Cardiac fibroblast (primary cell): ENCODE results near the gene SLC25A3.
"Not testable (repeated sequence)": the region's sequence is repeated elsewhere in the genome, so short reads cannot be mapped to it uniquely, and the experiment has no call there.

ENCODE experiments used
- DNase-seq, 2 donors: peaks; one replicate each; pipeline versions ENCODE4 v3.0.0 to v3.0.0-alpha.2; 2010; ENCODE audit warnings: low read depth in 2 of 2
- H3K4me3 ChIP-seq, 2 donors: replicated peaks in 1 of 2; 1 replicate in 1 of 2; 2 replicates in 1 of 2; pipeline ENCODE4 v1.5.1; 2011; ENCODE audit warnings: low read depth in 2 of 2, low read length in 2 of 2, mild to moderate bottlenecking in 2 of 2, moderate library complexity in 1 of 2
- TF ChIP-seq, protein P1 (sequence below): IDR thresholded peaks from one replicate; pipeline ENCODE4 v1.5.1; 2011; ENCODE audit warnings: low read depth, mild to moderate bottlenecking, low read length, inconsistent platforms

Gene SLC25A3

DNA sequence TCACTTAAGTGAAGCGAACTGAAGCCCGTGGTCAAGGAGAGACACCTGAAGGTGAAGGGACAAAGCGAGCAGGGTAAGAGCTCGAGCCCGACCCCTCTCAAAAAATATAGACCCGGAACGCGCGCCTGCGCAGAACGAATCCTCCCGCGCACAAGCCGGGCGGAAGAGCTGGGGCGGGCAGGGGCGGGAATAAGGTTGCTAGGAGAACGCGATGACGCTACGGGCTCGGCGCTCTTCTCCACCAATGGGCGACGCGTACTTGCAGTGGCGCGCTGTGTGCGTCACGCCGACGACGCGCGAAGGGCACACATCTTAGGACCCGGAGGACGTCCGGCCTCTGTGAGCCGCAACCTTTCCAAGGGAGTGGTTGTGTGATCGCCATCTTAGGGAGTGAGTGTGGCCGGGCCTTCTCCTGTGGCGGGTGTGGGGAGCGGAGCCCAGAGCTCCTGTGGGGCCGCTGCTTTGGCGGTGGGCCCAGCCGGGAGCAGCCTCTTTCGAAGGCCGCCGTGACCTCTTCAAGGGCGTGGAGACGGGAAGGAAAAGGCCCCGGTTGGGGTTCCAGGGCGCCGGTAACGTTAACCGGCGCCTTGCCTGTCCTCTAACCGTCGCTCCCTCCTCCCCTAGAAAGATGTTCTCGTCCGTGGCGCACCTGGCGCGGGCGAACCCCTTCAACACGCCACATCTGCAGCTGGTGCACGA is at the start of gene SLC25A3:
Gene SLC25A3, plus strand, starts transcription at position 336 of the 699 bp plus-strand sequence. Its CDS starts 293 bp downstream, at position 629.
- peak within 1 kb of the TSS; percentile 91 to 99 for H3K4me3 ChIP-seq
- TF ChIP-seq, protein P1, sequence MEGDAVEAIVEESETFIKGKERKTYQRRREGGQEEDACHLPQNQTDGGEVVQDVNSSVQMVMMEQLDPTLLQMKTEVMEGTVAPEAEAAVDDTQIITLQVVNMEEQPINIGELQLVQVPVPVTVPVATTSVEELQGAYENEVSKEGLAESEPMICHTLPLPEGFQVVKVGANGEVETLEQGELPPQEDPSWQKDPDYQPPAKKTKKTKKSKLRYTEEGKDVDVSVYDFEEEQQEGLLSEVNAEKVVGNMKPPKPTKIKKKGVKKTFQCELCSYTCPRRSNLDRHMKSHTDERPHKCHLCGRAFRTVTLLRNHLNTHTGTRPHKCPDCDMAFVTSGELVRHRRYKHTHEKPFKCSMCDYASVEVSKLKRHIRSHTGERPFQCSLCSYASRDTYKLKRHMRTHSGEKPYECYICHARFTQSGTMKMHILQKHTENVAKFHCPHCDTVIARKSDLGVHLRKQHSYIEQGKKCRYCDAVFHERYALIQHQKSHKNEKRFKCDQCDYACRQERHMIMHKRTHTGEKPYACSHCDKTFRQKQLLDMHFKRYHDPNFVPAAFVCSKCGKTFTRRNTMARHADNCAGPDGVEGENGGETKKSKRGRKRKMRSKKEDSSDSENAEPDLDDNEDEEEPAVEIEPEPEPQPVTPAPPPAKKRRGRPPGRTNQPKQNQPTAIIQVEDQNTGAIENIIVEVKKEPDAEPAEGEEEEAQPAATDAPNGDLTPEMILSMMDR: no peak
- peak; percentile 99 for DNase-seq

DNA sequence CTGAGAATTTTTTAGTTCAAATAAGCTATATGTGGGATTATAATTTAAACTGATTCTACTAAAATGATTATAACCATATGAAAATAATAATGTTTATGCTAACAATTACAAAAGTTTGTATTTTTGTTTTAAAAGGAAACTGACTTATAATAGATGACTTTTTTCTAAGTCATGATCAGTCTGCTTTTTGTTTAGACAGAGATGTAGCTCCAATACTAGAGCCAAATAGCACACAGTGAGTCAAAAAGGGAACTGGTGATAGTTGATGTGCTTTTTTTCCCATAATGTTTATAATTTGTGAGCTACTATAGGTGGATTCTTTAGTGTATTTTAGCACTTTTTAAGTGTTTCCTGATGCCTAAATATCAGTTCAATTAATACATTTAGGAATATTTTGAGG is 49.8 kb upstream of the SLC25A3 start:
- no peak overlapping the region for H3K4me3 ChIP-seq
- peak in 1 of 2 donors; percentile 5 for DNase-seq
- TF ChIP-seq, protein P1: no peak

DNA sequence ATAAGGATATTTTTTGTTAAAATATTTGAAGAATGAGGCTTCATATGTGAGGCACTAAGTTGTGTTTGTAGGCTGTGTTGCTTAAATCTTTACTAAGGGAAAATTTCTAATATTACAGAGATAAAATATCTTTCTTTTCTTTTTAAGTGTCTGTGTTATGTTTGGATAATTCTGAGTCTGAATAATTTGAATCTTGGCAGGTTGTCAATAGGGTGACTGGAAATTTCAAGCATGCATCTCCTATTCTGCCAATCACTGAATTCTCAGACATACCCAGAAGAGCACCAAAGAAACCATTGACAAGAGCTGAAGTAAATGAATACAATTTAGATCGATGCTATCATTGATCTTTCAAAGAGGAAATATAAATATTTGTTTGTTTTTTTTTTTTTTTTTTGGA is 48.7 kb upstream of the SLC25A3 start:
- DNase-seq: peak; percentile 26 to 37
- TF ChIP-seq, protein P1: no peak

DNA sequence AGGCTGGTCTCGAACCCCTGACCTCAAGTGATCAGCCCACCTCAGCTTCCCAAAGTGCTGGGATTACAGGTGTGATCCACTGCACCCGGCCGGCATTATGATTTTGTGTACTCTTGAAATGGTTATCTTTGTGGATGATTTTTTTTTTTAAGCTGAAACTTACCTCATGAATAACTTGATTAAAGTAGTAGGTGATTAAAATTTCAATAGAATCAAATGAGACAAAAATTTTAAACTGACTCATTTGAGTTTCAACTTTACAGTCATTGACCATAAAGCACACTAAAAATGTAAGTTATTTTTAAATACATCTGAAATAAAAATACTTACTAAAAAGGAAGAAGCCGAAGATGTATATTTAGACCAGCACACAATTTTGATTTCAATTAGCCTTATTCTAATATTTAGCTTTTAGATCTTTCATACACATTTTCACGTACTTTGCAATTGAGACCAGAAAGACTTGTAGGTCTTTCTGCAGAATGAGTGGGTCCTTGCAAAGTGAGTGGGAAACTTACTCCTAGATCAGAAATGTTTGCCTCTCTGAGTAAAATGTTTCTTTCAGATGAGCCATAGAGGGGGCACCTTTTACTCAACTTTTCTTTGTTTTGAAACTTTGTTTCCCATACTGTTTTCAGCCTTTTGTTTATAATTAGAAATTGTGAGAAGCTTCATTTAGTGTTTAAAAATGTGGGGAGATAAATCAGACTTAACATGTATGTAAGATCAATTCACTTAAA is 43.9 kb upstream of the SLC25A3 start:
- TF ChIP-seq, protein P1: no peak
- H3K4me3 ChIP-seq: no peak overlapping the region
- no peak for DNase-seq

More for the DNA sequence above, 48.7 kb upstream of the SLC25A3 start:
- no peak overlapping the region for H3K4me3 ChIP-seq

DNA sequence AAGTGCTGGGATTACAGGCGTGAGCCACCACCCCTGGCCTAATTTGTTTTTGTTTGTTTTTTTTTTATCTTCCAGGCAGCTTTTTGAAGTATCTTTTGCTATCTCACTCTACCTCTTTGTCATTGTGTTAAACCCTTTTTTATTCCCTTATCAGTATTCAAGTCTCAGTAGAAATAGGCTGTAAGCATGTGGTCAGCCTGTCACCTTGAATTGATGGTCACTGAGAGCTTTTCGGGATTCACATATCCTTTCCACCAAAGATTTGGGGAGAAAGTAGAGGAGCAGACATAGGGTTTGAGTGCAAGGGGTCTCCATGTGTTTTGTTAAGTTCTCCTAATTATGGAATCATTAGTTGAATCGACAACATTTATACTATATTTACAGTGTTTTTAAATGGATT is 41.7 kb upstream of the SLC25A3 start:
- no peak overlapping the region for H3K4me3 ChIP-seq
- DNase-seq: no peak
- TF ChIP-seq, protein P1: no peak

DNA sequence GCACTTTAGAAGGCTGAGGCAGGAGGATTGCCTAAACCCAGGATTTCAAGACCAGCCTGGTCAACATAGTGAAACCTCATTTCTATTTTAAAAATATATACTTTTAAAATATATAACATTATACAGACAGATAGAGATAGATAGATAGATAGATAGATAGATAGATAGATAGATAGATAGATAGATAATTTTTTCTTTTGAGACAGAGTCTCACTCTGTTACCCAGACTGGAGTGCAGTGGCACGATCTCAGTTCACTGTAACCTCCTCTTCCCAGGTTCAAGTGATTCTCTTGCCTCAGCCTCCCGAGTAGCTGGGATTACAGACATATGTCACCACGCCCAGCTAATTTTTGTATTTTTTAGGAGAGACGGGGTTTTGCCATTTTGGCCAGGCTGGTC is 35.4 kb upstream of the SLC25A3 start:
- not testable (repeated sequence) for H3K4me3 ChIP-seq, DNase-seq

DNA sequence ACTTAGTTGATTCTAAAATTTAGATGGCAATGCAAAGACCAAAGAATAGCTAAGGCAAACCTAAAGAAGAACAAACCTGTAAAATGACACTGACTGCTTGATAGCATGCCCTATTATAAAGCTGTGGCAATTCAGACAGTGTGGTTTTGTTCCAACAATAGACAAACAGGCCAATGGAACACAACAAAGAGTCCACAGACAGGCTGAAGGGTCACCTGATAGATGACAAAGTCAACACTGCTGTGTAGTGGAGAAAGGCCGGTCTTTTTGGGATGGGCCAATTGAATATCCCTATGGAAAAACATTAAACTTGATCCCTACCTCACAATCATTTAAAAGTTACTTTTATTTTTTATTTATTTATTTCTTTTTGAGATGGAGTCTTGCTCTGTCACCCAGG is 33.8 kb upstream of the SLC25A3 start:
- no peak for DNase-seq
- H3K4me3 ChIP-seq: no peak overlapping the region
- TF ChIP-seq, protein P1: no peak
